HG02970 (cell line): ENCODE measurements around the gene LRRC34.

Source experiments
- ATAC-seq: cut with Tn5 transposase; IDR thresholded peaks from one replicate; pipeline ENCODE4 v1.9.1; 2021; ENCODE audit warnings: mild to moderate bottlenecking, moderate library complexity, moderate number of reproducible peaks; ENCODE audit not compliant: unreplicated experiment, low FRiP score

The LRRC34 gene

GRCh38 chr3:169769287-169770181 is 43.2 kb downstream of the LRRC34 start, which contains the start of gene ACTRT3:
Gene ACTRT3 (minus strand): TSS chr3:169769561. CDS start chr3:169769520, 41 bp downstream.
- ATAC-seq: no peak

GRCh38 chr3:169764882-169765612 is 47.7 kb downstream of the LRRC34 start, which contains the start of gene TERC:
Gene TERC (minus strand): TSS chr3:169765060.
- ATAC-seq: peak; percentile 83

GRCh38 chr3:169764312-169764881 is 48.3 kb downstream of the LRRC34 start:
- ATAC-seq: peak; percentile 15

- ATAC-seq: no peak
Observed at GRCh38 chr3:169760479-169760878, 52.2 kb downstream of the LRRC34 start.

GRCh38 chr3:169759256-169759655 is 53.4 kb downstream of the LRRC34 start:
- peak; percentile 52 for ATAC-seq

- ATAC-seq: no peak
Observed at GRCh38 chr3:169758359-169758994, 54.2 kb downstream of the LRRC34 start.

GRCh38 chr3:169755488-169755887 is 57.2 kb downstream of the LRRC34 start:
- ATAC-seq: no peak

- ATAC-seq: no peak
Observed at GRCh38 chr3:169754711-169755110, 58.0 kb downstream of the LRRC34 start.

GRCh38 chr3:169751875-169752274 is 60.8 kb downstream of the LRRC34 start:
- no peak for ATAC-seq

- ATAC-seq: no peak
Observed at GRCh38 chr3:169750665-169751064, 62.0 kb downstream of the LRRC34 start.

GRCh38 chr3:169748670-169749069 is 64.0 kb downstream of the LRRC34 start:
- ATAC-seq: no peak

- ATAC-seq: no peak
Observed at GRCh38 chr3:169746924-169747323, 65.8 kb downstream of the LRRC34 start.

GRCh38 chr3:169744366-169745054 is 68.2 kb downstream of the LRRC34 start:
- ATAC-seq: no peak
